Neuron (in vitro differentiated cells): ENCODE measurements around the gene SYT7.

Source experiments
- H2AFZ ChIP-seq: one replicate; pipeline ENCODE4 v1.6.1; 2013; ENCODE audit warnings: low read depth, mild to moderate bottlenecking, inconsistent platforms, low read length, moderate library complexity
- H3K27me3 ChIP-seq: one replicate; pipeline ENCODE4 v1.6.1; 2013; ENCODE audit warnings: low read length; ENCODE audit not compliant: insufficient read depth
- H3K36me3 ChIP-seq: one replicate; pipeline ENCODE4 v1.6.1; 2013; ENCODE audit warnings: low read length; ENCODE audit not compliant: insufficient read depth
- H3K4me1 ChIP-seq: one replicate; pipeline ENCODE4 v1.6.1; 2013; ENCODE audit warnings: low read length; ENCODE audit not compliant: insufficient read depth
- H3K4me3 ChIP-seq: 2 replicates; pipeline ENCODE4 v1.5.1; 2013; ENCODE audit warnings: mild to moderate bottlenecking, low read length, moderate library complexity
- H3K9me3 ChIP-seq: one replicate; pipeline ENCODE4 v1.6.1; 2013; ENCODE audit warnings: low read length

Gene SYT7

DNA sequence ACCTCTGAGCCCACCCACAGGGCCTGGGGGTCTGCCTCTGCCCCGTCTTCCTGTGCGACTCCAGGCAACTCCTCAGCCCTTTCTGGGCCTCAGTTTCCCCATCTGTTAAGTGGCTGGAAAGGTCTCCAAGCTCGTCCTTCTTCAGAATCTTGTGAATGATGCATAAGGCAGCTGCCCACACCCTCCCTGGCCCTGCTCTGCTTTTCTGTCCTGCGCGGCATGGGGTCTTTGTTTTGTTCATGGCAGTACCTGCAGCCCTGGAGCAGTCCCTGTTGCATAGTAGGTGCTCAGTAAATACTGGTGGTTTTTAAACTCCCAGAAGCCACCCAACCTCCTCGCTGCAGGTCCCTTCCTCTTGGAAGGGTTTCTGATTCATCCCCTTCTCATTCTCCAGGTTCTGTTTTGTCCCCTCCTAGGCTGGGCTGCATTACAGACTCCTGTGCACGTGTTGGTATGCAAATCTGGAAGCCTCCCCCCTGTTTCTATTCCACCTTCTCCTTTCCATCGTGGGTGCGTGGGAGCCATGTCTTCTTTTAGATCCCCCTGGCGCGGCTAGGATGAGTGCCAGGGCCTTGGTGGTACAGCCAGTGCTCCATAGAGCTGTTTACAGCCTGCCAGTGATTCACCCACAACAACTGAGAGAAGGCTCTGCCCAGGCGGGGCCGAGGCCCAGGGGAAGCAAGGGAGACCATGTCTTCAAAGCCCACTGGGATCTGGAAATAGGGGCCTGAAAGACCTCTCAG lies 19.3 kb upstream of the SYT7 start:
- Histone ChIP-seq H3K9me3 (no peaks in the 10 kb centered on the region), H2AFZ (no peak overlapping the region), H3K4me1 (no peaks in the 10 kb centered on the region), H3K4me3 (no peak overlapping the region), H3K27me3 (peaks cover 59% of the 10 kb centered on the region), H3K36me3 (no peaks in the 10 kb centered on the region)

GRCh38 chr11:61598886-61599868 lies 18.3 kb upstream of the SYT7 start:
- peaks cover 59% of the 10 kb centered on the region for H3K27me3 ChIP-seq
- H2AFZ ChIP-seq = no peak overlapping the region
- H3K36me3 ChIP-seq = no peaks in the 10 kb centered on the region
- no peak overlapping the region for H3K4me3 ChIP-seq
- no peaks in the 10 kb centered on the region for H3K4me1 ChIP-seq
- H3K9me3 ChIP-seq = no peaks in the 10 kb centered on the region

DNA sequence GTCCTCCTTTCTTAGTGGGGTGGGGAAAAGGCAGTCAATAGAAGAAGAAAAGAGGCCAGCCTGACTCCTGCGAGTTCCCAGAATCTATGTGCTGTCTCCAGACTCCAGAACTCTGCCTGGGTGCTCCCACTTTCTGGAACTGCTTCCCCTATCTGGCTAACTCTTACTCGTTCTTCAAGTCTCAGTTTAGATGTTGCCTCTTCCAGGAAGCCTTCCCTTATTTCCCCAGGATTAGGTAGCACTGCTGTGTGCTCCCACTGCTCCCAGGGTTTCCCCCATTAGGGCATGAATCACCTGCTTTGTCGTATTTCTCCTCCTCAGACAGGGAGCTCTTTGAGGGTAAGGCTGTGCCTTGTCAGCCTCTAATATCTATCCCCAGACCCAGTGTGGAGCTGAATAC lies 17.5 kb upstream of the SYT7 start:
- no peak overlapping the region for H3K4me3 ChIP-seq
- H3K27me3 ChIP-seq = peaks cover 58% of the 10 kb centered on the region
- H2AFZ ChIP-seq = no peak overlapping the region
- H3K4me1 ChIP-seq = no peaks in the 10 kb centered on the region
- no peaks in the 10 kb centered on the region for H3K9me3 ChIP-seq
- H3K36me3 ChIP-seq = no peaks in the 10 kb centered on the region

DNA sequence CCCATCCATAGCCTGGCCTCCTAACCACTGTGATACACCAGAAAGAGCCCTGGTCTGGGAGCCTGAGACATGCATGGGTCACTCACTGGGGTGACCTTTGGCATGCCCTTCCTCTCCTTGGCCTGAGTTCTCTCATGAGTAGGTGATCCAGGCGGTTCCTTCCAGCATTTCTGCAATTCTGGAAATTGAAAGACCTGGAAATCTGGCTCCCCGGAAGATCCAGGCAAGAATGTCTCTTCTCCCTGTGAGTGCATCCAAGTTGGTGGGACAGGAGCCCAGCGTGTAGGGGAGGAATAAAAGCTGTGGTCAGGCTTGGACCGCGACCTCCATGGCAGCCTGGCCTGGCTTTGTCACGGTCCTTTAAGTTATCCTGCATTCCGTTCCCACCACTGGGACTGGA lies 16.1 kb upstream of the SYT7 start:
- Histone ChIP-seq H2AFZ (no peak overlapping the region), H3K9me3 (no peaks in the 10 kb centered on the region), H3K4me3 (no peak overlapping the region), H3K27me3 (peaks cover 45% of the 10 kb centered on the region), H3K36me3 (no peaks in the 10 kb centered on the region), H3K4me1 (no peaks in the 10 kb centered on the region)

GRCh38 chr11:61596542-61596941 lies 15.7 kb upstream of the SYT7 start:
- H3K27me3 ChIP-seq = peaks cover 47% of the 10 kb centered on the region
- no peaks in the 10 kb centered on the region for H3K36me3 ChIP-seq
- no peak overlapping the region for H2AFZ ChIP-seq
- no peaks in the 10 kb centered on the region for H3K9me3 ChIP-seq
- H3K4me1 ChIP-seq = no peaks in the 10 kb centered on the region
- H3K4me3 ChIP-seq = no peak overlapping the region

GRCh38 chr11:61594907-61595257 lies 14.0 kb upstream of the SYT7 start:
- Histone ChIP-seq H3K27me3 (peaks cover 49% of the 10 kb centered on the region), H3K4me3 (no peak overlapping the region), H2AFZ (no peak overlapping the region)

GRCh38 chr11:61593151-61593550 lies 12.3 kb upstream of the SYT7 start:
- Histone ChIP-seq H2AFZ (no peak overlapping the region), H3K27me3 (peaks cover 52% of the 10 kb centered on the region), H3K4me1 (no peaks in the 10 kb centered on the region), H3K36me3 (no peaks in the 10 kb centered on the region), H3K4me3 (no peak overlapping the region), H3K9me3 (no peaks in the 10 kb centered on the region)

More at GRCh38 chr11:61594907-61595257, 14.0 kb upstream of the SYT7 start:
- H3K36me3 ChIP-seq = no peaks in the 10 kb centered on the region
- H3K4me1 ChIP-seq = no peaks in the 10 kb centered on the region
- H3K9me3 ChIP-seq = no peaks in the 10 kb centered on the region

GRCh38 chr11:61592176-61592575 lies 11.3 kb upstream of the SYT7 start:
- Histone ChIP-seq H2AFZ (no peak overlapping the region), H3K36me3 (no peaks in the 10 kb centered on the region), H3K4me3 (no peak overlapping the region), H3K27me3 (peaks cover 51% of the 10 kb centered on the region), H3K4me1 (peaks cover 3% of the 10 kb centered on the region), H3K9me3 (no peaks in the 10 kb centered on the region)

GRCh38 chr11:61589961-61590360 lies 9.1 kb upstream of the SYT7 start:
- Histone ChIP-seq H3K36me3 (no peaks in the 10 kb centered on the region), H3K4me1 (peaks cover 4% of the 10 kb centered on the region), H2AFZ (no peak overlapping the region), H3K27me3 (peaks cover 58% of the 10 kb centered on the region), H3K4me3 (no peak overlapping the region), H3K9me3 (no peaks in the 10 kb centered on the region)

DNA sequence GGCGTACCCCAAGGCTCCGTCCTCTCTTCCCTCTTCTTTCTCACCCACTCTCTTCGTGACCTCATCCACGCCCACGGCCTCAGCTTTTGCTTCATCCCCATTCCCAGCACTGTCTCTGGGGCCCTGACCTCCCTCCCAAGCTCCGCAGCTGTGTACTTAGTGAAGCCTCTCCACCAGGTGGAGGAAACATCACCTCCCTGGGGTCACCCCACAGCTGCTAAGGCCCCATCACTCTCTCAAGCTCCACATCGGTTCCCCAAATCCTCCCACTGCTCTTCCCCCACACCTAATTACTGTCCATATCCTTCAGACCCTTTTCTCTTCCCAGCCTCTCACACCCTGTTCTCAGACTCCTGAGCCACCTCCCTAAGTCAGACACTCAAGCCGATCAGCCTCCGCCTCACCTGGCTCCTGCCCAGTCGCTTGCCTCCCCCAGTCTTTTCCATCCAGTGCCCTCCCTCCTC lies 7.9 kb upstream of the SYT7 start:
- Histone ChIP-seq H3K27me3 (peaks cover 61% of the 10 kb centered on the region), H3K36me3 (no peaks in the 10 kb centered on the region), H2AFZ (no peak overlapping the region), H3K4me3 (no peak overlapping the region), H3K4me1 (peaks cover 4% of the 10 kb centered on the region), H3K9me3 (no peaks in the 10 kb centered on the region)

- Histone ChIP-seq H3K27me3 (peaks cover 65% of the 10 kb centered on the region), H3K4me3 (no peak overlapping the region), H3K9me3 (no peaks in the 10 kb centered on the region), H3K36me3 (no peaks in the 10 kb centered on the region), H3K4me1 (peaks cover 4% of the 10 kb centered on the region), H2AFZ (no peak overlapping the region)
These were observed 7.3 kb upstream of the SYT7 start for GRCh38 chr11:61587951-61588727.

DNA sequence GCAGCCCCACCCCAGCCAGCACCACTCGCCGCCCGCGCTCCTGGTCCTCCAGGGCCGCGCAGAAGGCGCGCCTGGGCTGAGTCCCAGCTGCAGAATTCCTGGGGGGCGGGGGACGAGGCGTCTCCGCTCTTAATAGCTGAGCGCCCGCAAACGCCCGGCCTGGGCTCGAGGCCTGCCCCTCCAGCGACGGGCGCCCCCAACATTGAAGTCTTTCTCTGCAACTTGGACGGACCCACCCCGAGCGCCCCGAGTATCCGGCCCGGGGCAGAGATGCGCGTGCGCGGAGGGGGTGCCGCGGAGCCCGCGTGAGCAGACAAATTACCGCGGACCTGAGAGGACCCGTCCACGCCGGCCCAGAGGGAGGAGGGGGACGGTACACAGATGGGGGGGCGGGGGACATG lies 6.7 kb upstream of the SYT7 start:
- Histone ChIP-seq H3K4me3 (no peak overlapping the region), H3K27me3 (peaks cover 70% of the 10 kb centered on the region), H3K4me1 (peaks cover 4% of the 10 kb centered on the region), H3K36me3 (no peaks in the 10 kb centered on the region), H3K9me3 (no peaks in the 10 kb centered on the region), H2AFZ (no peak overlapping the region)
